ENCODE data around the gene FOXP1. TPM values are rescaled to one million over a fixed set of nuclear protein-coding genes. Genes with fewer than 3 reads are reported as not detected.

The FOXP1 gene
- total RNA-seq, 1 experiment from 2014 or later = 24.8 TPM

DNA sequence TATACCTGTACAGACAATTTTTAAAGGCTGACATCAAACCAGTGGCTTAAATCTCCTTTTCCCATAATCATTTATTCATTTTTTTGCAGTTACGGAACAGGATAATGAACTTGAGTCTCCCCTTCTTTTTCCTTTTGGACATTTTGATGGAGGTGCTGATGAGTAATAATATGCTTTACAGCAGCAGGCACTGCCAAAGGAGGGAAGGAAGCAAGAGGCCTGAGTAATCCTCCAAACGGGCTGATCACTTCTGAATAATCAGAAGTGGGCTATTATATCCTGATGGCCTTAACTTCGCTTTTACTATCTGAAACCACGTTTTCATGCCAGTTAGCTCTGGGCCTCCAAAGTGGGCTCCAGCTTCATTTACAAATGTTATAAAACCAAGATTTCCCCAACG is 527.2 kb downstream of the FOXP1 start:
- H3K9me3 ChIP-seq (replicated peaks) = no peaks in the 10 kb centered on the region
- no peak for DNase-seq
- no peaks in the 10 kb centered on the region for H3K4me1 ChIP-seq
- no peak overlapping the region for H3K4me3 ChIP-seq
- no peak overlapping the region for H3K27ac ChIP-seq
- no peaks in the 10 kb centered on the region for H3K27me3 ChIP-seq
- H3K36me3 ChIP-seq = no peaks in the 10 kb centered on the region

DNA sequence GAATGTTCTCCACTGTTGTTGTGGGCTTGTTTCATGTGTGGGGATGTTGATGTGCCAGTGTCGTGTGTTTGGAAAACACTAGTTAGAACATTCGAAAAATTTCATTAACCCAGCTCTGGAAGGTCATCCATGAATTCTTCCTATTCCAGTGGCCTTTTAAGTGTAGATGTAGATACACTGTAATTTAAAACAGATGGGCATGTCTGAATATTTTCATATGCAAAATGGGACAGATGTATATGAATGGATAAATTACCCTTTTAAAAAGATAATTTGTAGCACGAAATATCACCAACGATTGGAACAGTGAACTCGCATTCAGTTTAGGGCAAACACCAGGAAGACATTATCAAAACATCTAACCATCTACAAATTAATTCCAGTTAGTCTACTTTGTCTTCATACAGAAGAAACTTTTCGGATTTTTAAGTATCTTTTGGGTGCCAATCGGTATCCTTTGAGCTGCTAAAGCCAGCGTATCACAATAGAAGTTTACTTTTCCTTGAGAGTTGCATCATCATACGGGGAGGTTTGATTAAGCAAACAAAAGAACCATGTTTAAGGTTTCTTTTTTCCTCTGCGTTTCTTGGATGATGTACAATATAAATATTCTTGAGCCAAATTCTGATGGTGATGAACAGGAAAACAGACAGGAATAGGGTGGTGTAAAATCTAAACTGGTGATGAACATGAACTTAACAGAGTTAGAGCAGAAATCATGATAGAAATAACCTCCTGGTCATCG is 528.1 kb downstream of the FOXP1 start:
- H3K4me1 ChIP-seq = no peaks in the 10 kb centered on the region
- H3K4me3 ChIP-seq = no peak overlapping the region
- no peaks in the 10 kb centered on the region for H3K9me3 ChIP-seq (replicated peaks)
- no peak overlapping the region for H3K27ac ChIP-seq
- H3K36me3 ChIP-seq = no peaks in the 10 kb centered on the region
- DNase-seq = no peak
- H3K27me3 ChIP-seq = no peaks in the 10 kb centered on the region

DNA sequence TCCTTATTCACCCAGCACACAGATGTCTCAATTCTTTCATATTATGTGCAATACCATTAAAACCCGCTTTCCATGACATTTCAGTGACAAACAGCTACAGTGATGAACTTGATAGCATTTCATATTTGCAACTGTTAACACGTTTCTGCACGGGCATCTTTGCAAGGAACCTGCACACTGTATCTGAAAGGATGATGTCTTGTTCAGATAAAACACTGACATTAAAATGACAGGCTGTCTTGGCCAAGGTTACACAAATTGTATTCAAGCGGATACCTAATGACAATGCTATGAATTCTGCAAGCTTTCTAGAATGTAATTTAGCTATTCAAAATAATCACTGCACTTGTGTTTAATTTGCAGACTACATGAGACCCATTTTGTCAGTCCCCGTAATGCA is 529.2 kb downstream of the FOXP1 start:
- no peaks in the 10 kb centered on the region for H3K4me1 ChIP-seq
- H3K36me3 ChIP-seq = no peaks in the 10 kb centered on the region
- H3K9me3 ChIP-seq (replicated peaks) = no peaks in the 10 kb centered on the region
- H3K4me3 ChIP-seq = no peak overlapping the region
- no peak for DNase-seq
- no peak overlapping the region for H3K27ac ChIP-seq
- H3K27me3 ChIP-seq = no peaks in the 10 kb centered on the region

- H3K27me3 ChIP-seq = no peaks in the 10 kb centered on the region
- H3K4me1 ChIP-seq = no peaks in the 10 kb centered on the region
- H3K4me3 ChIP-seq = no peak overlapping the region
- no peak overlapping the region for H3K27ac ChIP-seq
- no peaks in the 10 kb centered on the region for H3K9me3 ChIP-seq (replicated peaks)
- no peaks in the 10 kb centered on the region for H3K36me3 ChIP-seq
- DNase-seq = no peak
Observed at GRCh38 chr3:71053495-71053894, 530.0 kb downstream of the FOXP1 start.

- Histone ChIP-seq H3K4me3 (no peak overlapping the region), H3K27me3 (no peaks in the 10 kb centered on the region), H3K9me3 (replicated peaks) (no peaks in the 10 kb centered on the region), H3K4me1 (no peaks in the 10 kb centered on the region), H3K27ac (no peak overlapping the region), H3K36me3 (no peaks in the 10 kb centered on the region)
- DNase-seq = no peak
Observed at GRCh38 chr3:71052716-71053115, 530.8 kb downstream of the FOXP1 start.

- Histone ChIP-seq H3K9me3 (replicated peaks) (no peaks in the 10 kb centered on the region), H3K4me1 (no peaks in the 10 kb centered on the region), H3K36me3 (no peaks in the 10 kb centered on the region), H3K4me3 (no peak overlapping the region), H3K27me3 (no peaks in the 10 kb centered on the region), H3K27ac (no peak overlapping the region)
- no peak for DNase-seq
Observed at GRCh38 chr3:71051893-71052687, 531.4 kb downstream of the FOXP1 start.

GRCh38 chr3:71051259-71051595 is 532.3 kb downstream of the FOXP1 start:
- no peak overlapping the region for H3K27ac ChIP-seq
- no peak overlapping the region for H3K4me3 ChIP-seq
- H3K36me3 ChIP-seq = no peaks in the 10 kb centered on the region
- H3K27me3 ChIP-seq = no peaks in the 10 kb centered on the region
- DNase-seq = no peak
- H3K9me3 ChIP-seq (replicated peaks) = no peaks in the 10 kb centered on the region
- no peaks in the 10 kb centered on the region for H3K4me1 ChIP-seq

DNA sequence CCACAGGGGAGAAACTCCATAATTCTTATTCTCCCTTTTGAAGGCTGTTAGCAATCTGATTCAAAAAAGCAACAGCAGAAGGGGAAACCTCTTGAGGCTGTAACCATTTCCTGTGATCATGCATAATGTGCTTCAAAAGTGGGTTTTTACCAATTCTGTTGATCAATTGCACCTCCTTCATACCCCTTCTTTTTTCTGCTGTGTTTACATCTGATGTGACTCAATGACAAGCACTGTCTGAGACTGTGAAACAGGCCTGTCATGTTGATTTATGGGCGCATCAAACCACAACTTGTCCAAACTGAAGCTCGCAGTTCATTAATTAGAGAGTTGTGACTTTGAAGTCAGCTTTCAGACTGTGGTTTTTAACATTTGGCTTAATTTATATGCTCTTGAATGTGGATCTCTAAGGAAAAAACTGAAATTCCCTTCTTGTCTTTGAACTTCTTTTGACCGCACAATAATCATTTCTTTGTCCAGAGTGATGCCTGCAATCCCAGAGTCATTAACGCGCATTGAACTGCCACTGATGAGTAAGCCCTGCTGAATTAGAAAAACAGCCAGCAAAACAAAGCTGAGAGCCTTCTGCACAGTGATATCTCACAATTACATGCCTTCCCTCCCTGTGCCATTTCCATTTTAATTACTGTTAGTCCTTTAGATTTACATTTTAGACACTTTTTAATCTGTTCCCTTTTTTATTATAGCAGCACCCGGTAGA is 532.8 kb downstream of the FOXP1 start:
- Histone ChIP-seq H3K27ac (no peak overlapping the region), H3K9me3 (replicated peaks) (no peaks in the 10 kb centered on the region), H3K36me3 (no peaks in the 10 kb centered on the region), H3K27me3 (no peaks in the 10 kb centered on the region), H3K4me3 (no peak overlapping the region), H3K4me1 (no peaks in the 10 kb centered on the region)
- no peak for DNase-seq

- H3K9me3 ChIP-seq (replicated peaks) = no peaks in the 10 kb centered on the region
- no peak overlapping the region for H3K27ac ChIP-seq
- DNase-seq = no peak
- no peaks in the 10 kb centered on the region for H3K27me3 ChIP-seq
- H3K4me1 ChIP-seq = no peaks in the 10 kb centered on the region
- no peak overlapping the region for H3K4me3 ChIP-seq
- no peaks in the 10 kb centered on the region for H3K36me3 ChIP-seq
Observed at GRCh38 chr3:71050166-71050537, 533.4 kb downstream of the FOXP1 start.

GRCh38 chr3:71048948-71049347 is 534.6 kb downstream of the FOXP1 start:
- no peaks in the 10 kb centered on the region for H3K27me3 ChIP-seq
- H3K36me3 ChIP-seq = no peaks in the 10 kb centered on the region
- no peaks in the 10 kb centered on the region for H3K9me3 ChIP-seq (replicated peaks)
- no peak for DNase-seq
- H3K27ac ChIP-seq = no peak overlapping the region
- H3K4me1 ChIP-seq = no peaks in the 10 kb centered on the region
- no peak overlapping the region for H3K4me3 ChIP-seq

DNA sequence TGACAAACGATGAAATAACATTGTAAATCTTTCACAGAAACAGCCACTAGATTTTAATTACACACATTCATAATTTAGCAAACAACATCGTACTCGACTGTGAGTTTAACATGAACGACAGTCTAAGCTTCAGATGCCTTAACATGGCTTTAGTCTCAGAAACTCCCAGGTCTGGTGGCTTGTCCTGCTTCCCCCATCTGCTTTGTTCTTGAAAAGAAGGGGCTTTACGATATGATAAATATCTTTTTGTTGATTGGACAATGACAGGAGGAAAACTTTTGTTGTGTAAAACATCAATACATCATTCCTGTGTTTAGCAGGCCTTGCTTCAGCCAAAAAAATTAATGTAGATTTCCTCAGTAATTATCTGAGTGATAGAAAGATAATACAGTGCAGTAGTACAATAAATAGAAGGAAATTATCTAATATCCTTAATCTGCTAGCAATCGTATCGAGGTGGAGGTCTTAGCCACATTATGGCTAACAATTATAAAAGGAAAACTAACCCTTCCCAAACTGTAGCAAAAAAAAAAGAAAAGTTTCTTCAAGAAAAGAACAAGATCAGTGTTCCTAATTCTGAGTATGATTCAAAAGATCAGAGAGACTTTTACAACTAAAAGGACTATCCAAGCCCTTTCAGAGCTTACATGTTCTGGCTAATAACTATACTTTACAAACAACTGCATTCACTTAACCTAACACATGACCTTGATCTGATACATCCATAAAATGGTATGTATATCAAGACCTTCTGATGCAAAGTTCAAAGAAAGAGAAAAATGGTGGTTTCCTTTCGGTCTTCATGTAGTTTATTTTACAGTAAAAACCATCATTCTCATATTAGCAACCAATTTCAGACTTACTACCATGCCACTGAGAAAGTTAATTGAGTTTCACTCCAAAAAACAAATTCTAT is 535.7 kb downstream of the FOXP1 start:
- Histone ChIP-seq H3K4me3 (no peak overlapping the region), H3K36me3 (no peaks in the 10 kb centered on the region), H3K9me3 (replicated peaks) (no peaks in the 10 kb centered on the region), H3K4me1 (no peaks in the 10 kb centered on the region), H3K27ac (no peak overlapping the region), H3K27me3 (no peaks in the 10 kb centered on the region)
- no peak for DNase-seq

DNA sequence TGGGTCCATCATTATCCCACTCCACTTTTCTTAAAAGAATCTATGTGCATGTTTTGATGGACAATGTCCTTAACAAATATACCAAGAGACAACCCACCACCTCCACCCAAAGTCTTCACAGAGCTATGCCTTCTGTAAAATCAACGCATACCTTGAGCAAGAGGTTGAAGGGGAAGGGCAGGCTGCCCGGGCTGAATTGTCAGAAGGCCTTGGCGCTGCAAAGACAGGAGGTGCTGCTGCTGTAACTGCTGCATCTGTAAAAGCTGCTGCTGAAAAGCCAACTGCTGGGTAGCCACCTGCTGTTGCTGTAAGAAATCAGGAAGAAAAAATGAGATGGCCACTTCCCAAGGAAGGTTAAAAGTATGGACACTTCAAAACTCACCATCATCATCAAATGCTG is 536.7 kb downstream of the FOXP1 start:
- Histone ChIP-seq H3K27ac (no peak overlapping the region), H3K27me3 (no peaks in the 10 kb centered on the region), H3K9me3 (replicated peaks) (no peaks in the 10 kb centered on the region), H3K4me3 (no peak overlapping the region), H3K4me1 (no peaks in the 10 kb centered on the region), H3K36me3 (no peaks in the 10 kb centered on the region)
- no peak for DNase-seq

GRCh38 chr3:71045917-71046282 is 537.6 kb downstream of the FOXP1 start:
- H3K36me3 ChIP-seq = no peaks in the 10 kb centered on the region

GRCh38 chr3:71045212-71045916 is 538.2 kb downstream of the FOXP1 start:
- Histone ChIP-seq H3K36me3 (0 out of 2 replicates have a peak, but pooled peaks cover under 1% of the 10 kb centered on the region), H3K4me1 (no peaks in the 10 kb centered on the region)
- no peak for DNase-seq

More at GRCh38 chr3:71045917-71046282, 537.6 kb downstream of the FOXP1 start:
- Histone ChIP-seq H3K4me3 (no peak overlapping the region), H3K4me1 (no peaks in the 10 kb centered on the region), H3K27ac (no peak overlapping the region), H3K9me3 (replicated peaks) (no peaks in the 10 kb centered on the region), H3K27me3 (no peaks in the 10 kb centered on the region)
- DNase-seq = no peak

More at GRCh38 chr3:71045212-71045916, 538.2 kb downstream of the FOXP1 start:
- Histone ChIP-seq H3K27ac (no peak overlapping the region), H3K9me3 (replicated peaks) (no peaks in the 10 kb centered on the region), H3K4me3 (no peak overlapping the region), H3K27me3 (no peaks in the 10 kb centered on the region)
